22Rv1 (cell line): ENCODE data around the gene CMIP.

Source experiments
- CTCF ChIP-seq: fragments of 450-650 bp; IDR thresholded peaks from 2 replicates; pipeline ENCODE4 v1.5.1; 2017; ENCODE audit warnings: mild to moderate bottlenecking
- ZFX ChIP-seq: fragments of 450-650 bp; IDR thresholded peaks from 2 replicates; pipeline ENCODE4 v1.6.1; 2017; ENCODE audit warnings: antibody characterized with exemption, borderline replicate concordance

GRCh38 chr16:81617021-81617346 lies 172.4 kb downstream of the CMIP start:
- TF ChIP-seq CTCF (no peak), ZFX (no peak)
